GM19328 (cell line): Measurements from ENCODE around the gene SDC4.

ENCODE experiments used
- ATAC-seq: cut with Tn5 transposase; IDR thresholded peaks from one replicate; pipeline ENCODE4 v1.9.1; 2021; ENCODE audit warnings: mild to moderate bottlenecking, moderate library complexity; ENCODE audit not compliant: unreplicated experiment

The SDC4 gene

DNA sequence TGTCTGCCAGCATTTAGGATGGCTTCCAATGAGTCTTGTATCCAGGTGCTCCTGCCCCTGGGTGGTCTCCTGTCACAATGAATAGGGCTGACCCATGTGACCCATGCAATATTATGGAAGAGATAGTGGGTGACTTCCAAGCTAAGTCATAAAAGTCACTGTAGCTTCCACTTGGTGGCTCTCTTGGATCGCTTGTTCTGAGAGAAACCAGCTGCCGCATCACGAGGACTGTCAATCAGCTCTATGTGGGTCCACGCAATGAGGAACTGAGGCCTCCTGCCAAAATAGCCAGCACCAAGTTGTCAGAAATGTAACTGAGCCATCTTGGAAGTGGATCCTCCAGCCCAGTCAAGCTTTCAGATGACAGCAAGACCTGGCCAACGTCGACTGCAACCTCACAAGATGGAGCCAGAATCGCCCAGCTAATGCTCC lies 25.3 kb downstream of the SDC4 start:
- ATAC-seq = no peak

DNA sequence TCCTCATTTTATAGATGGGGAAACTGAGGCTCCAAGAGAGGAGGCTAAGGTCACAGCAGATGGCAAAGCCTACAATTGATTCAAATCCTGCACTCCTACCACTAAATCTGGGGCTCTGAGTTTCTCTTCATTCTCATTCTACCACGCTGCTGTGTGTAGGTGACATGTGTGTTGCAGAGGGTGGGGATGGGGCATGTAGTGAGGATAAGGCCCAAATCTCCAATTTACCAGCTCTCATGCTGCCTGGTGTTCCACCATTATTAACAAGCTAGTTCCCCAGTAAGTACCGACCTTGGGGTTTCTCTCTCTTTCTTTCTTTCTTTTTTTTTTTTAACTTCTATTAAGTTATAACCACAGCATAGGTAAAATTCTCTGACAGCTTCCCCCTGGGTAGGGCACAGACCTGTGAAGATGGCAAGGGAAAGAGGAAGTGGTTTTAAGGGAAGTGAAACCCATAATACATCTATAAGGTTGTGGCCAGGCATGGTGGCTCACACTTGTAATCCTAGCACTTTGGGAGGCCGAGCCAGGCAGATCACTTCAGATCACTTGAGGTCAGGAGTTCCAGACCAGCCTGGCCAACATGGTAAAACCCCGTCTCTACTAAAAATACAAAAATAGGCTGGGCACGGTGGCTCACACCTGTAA lies 27.2 kb downstream of the SDC4 start:
- ATAC-seq = no peak

DNA sequence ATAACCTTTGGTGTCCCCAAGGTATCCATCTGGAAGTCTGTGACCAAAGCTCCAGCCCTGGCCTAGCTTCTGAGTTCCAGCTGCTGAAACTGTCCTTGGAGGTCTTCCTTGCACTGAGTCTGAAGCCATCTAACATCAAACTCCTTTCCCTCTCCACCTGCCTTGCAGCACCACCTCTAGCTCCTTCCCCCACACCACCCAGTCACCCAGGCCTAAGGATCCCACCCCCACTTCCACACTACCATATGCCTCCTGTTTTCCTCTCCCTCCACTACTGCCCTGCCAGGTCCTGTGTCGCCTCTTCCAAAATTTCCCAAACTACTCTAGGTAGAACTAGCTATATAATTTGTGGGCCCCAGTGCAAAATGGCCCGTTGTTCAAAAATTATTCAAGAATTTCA lies 29.3 kb downstream of the SDC4 start:
- no peak for ATAC-seq

DNA sequence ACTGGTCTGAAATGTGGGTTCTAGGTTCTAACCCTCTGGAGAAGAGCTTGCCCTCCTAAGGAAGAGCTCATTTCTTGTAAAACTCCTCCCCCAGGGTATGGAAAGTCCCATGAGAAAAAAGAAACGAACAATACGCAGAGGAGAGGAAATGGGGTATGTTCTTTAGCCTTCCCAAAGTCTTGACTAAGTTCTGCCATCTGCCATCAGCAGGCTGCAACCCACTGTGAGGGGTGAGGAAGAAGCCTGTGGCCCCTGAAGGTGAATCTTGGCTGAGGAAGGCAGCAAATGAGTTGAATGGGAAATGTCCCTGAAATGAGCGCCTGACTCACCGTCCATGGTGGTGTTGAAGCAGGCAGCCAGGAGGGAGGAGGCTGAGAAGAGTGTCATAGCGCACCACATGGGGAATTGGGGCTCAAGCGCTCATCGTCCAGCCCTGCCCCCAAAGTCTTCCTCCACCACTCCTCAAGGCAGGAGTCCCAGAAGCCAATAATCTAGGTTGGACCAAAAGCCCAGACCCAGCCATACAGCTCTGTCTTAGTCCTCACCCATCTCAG lies 29.8 kb downstream of the SDC4 start:
- ATAC-seq = no peak

DNA sequence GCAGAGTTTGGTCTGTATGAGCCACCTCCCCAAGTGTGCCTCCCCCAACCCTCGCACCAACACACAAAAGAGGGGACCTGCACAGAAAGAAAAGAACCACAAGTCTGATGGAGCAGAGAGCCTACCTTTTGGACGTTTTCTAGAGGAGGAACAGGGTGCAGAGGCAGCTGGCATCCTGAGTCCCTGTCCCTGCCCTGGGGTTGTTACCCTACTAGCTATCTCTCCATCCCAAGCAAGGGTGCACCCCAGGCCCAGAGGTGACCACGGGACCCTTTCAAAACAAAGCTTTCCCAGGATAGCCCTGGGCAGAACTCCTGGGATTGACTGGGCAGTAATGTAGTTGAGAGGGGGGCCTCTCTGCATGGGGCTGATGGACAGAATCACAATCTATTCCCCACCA lies 30.4 kb downstream of the SDC4 start:
- no peak for ATAC-seq

DNA sequence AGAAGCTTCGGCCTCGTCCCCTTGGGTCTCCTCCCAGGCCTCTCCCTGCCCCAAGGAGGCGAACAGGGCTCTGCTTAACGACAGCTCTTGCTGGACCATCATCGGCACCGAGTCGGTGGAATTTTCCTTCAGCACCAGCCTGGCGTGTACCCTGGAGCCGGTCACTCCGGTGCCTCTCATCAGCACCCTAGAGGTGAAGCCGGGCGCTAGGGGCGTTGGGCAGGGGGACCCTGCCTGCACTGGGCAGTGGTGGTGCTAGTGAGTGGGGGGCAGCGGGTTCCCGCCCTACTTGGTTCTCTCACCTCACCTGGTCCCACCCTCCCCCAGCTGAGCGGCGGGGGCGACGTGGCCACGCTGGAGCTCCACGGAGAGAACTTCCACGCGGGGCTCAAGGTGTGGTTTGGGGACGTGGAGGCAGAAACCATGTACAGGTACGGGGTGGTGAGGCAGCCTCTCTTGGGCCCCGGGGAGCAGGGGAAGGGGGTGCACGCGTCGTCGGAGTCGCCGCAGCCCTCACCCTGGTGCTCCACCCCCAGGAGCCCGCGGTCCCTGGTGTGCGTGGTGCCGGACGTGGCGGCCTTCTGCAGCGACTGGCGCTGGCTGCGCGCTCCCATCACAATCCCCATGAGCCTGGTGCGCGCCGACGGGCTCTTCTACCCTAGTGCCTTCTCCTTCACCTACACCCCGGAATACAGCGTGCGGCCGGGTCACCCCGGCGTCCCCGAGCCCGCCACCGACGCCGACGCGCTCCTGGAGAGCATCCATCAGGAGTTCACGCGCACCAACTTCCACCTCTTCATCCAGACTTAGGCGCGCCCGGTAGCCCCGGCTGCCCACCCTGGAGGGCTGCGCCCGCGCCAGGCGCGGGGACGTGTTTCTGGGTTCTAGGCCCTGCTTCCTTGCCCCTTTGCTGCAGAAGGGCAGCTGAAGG lies 31.8 kb downstream of the SDC4 start:
- ATAC-seq = no peak

DNA sequence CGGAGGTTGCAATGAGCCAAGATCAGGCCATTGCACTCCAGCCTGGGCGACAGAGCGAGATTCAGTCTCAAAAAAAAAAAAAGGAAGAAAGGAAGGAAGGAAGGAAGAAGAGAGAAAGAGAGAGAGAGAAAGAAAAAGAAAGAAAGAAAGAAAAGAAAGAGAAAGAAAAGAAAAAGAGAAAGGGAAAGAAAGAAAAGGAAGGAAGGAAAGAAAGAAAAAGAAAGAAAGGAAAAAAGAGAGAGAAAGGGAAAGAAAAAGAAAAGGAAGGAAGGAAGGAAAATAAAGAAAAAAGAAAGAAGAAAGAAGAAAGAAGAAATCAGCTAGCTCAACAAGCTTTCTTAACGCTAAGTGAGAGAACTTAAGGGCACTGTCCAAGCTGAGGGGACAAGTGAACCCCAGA lies 32.6 kb downstream of the SDC4 start:
- ATAC-seq = no peak

DNA sequence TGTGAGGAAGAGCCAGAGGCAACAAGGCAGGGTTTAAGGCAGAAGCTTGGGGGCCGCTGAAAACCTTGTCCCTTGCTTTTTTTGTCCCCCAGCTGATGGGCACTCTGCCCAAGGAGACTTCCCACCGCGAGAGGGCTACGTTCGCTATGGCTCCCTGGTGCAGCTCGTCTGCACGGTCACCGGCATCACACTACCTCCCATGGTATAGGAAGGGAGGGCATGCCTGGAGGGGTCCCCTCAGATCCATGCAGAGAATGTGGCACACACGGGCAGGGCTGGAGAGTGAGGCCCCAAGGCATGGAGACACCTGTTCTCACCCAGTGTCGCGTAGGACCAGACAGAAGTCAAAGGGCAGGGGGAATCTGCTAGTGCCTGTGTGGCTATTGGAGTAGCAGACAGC lies 34.3 kb downstream of the SDC4 start:
- ATAC-seq = no peak

DNA sequence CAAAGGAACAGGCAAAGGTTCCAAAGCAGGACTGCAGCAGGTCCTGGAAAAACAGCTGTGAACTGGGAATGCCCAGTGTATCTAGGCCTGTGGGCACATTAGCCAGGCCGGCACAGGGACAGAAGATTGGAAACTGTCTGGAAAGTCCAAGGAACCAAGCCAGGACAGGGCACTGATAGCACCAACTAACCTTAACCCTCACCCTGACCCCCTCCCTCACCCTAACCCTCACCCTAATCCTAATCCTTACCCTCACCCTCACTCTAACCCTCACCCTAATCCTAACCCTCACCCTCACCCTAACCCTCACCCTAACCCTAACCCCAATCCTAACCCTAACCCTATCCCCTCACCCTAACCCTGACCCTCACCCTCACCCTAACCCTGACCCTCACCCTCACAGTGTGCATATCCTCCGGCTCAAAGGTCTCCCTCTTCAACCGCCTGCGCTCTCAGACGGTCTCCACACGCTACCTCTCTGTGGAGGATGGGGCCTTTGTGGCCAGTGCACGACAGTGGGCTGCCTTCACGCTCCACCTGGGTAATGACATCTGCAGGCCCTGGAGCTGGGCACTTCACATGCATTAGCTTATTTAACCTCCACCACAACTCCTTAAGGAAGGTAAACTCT lies 35.0 kb downstream of the SDC4 start:
- no peak for ATAC-seq

DNA sequence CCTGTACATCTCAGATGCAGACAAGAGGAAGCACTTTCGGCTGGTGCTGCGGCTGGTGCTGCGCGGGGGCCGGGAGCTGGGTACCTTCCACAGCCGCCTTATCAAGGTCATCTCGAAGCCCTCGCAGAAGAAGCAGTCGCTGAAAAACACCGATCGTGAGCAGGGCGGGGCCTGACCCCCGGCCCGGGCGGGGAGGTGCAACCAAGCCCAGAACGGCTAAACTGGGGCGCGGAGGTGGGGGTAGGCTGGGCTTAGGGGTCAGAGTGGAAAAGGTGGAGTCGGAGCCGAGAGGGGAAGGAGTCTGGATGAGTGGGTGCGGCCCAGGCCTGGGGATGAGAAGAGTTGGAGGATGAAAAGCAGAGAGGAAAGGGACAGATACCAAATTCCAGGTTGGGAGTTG lies 36.0 kb downstream of the SDC4 start:
- no peak for ATAC-seq

DNA sequence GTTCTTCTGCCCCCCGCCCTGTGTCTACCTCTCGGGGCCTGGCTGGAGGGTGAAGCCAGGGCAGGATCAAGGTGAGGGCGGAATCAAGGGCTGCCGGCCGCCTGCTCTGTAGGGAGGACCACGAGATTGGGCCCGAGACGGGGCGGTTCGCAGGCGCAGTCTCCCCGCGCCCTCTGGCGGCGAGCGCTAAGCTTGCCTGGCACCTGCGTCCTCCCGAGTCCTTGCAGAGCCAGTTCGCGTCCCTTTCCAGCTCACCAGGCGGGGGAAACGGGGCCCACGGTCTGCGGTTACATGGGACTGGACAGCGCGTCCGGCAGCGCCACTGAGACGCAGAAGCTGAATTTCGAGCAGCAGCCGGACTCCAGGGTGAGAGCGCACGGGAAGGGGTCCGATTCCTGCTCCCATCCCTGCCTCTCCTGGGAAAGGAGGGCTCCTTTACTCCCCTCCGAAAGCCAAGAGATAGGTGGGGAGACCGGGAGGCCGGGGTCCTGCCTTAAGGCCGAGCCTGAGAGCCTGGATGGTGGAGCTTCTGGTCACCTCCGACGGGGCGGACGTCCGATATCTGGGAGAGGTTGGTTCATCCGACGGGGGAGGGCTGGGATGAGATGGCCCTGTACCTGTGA lies 36.5 kb downstream of the SDC4 start:
- no peak for ATAC-seq

DNA sequence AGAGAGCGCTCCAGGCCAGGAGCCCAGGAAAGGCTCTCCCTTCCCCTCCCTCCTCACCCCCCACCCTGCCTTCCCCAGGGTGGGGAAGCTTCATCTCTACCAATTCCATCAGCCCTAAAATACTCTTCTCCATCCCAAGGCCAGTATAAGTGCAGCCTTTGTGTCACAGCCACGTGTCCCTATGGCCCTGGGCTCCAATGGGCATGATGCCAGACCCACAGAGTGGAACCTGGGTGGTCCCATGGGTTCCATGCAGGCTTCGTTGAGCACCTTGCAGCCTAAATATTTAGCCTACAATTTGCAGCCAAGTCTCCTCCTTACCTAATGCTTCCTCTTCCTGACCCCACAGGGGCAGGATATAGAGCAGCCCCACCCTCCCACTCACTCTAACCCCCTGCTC lies 39.1 kb downstream of the SDC4 start:
- ATAC-seq = no peak

DNA sequence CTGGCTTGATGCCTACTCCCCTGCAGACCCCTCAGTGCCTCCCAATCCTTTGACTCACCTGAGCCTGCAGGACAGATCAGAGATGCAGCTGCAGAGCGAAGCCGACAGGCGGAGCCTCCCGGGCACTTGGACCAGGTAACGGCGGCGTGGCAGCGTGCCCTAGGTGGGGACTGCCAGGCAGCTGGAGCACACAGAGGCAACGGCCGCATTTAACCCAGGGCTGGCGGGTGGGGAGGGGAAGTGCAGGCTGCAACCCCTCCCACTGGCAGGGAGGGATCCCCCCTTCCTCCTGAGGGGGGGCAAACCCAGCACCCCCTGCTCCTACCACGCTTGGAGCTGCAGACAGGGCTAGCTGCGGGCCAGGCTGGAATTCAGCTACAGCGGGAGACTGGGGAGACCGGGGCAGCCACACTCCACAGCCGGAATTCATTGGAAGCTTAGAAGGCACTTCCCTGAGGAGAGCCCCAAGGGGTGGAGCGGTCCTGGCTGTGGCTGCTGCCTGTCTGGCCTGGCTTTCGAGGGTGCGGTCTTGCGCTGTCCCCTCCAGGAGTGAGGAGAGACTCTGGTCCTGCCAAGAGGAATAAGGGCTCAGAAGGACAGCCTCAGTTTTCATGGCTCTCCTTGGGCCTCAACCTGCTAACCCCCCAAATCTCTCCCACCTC lies 40.0 kb downstream of the SDC4 start, which contains the start of gene MATN4:
TSS of gene MATN4 (minus strand) at position 183 of the 662 bp plus-strand sequence. CDS start 2,717 bp downstream, outside the sequence.
- ATAC-seq = no peak

DNA sequence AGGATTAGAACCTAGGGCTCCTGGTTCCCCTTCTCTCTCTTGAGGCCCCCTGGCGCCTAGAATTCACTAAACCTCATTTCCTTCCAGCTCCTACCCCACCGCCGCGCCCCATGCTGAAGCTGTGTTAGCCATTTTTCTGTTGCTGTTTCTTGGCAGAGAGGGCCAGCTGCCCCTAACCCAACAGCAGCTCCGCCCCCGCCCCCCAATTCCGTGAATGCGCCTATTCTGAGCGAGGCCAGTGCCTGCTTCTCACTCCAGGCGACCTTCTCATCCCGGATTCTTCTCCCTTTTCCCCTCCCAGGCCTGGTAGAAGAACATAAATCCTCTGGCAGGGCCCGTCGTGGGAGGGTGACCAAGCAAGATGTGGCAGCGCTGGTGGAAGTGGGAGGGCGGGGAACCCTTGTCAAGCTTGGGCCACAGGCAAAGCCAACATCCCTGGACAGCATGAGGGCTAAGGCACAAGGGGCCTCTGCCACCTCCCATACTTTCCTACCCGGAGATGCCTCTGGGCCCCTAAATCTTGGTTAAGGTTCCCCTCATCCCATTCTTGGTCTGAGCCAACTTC lies 41.1 kb downstream of the SDC4 start:
- no peak for ATAC-seq

DNA sequence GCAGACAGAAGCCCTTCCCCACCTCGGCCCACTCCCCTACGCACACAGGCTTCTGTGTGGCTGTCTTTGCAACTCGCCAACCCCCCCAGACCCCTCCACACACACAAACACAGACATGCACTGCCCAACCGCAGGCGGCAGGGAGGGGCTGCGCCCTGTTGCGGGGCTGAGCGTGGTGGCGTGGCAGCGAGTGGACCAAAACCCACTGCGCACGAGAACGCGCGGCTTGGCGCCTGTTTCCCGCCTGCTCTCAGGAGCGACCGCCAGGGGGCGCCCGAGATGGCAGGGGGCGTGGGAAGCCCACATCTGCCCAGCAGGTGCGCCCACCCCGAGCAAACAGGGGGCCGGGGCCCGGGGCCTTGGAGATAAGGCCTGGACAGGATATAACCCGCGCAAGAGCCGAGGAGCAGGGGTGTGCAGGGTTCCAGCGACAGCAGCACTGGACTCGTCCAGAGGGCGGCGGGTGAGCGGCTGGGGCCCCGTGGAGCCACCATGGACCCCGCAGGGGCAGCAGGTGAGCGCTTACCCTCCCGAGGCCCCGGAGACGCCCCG lies 41.7 kb downstream of the SDC4 start, which contains the start of gene RBPJL:
TSS of gene RBPJL (plus strand) at position 410 of the 552 bp plus-strand sequence. CDS start at position 493, 83 bp downstream.
- no peak for ATAC-seq

DNA sequence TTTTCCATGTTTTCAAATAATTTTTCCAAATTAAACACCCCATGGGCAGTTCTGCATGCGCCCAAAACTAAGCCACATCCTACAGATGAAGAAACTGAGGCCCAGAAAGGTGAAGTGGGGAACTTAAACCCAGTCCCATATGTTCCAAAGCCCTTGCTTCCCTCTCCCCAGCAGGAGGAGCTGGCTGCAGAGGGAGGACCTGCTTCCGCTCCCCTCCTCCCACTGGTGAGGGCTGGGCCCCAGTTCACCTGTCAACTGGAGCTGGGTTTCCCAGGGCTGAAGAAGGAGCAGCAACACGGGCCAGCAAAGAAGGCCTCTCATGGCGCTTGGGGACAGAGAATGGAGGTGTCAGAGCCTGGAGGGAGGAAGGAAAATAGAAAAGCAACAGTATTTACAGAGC lies 43.0 kb downstream of the SDC4 start:
- no peak for ATAC-seq

DNA sequence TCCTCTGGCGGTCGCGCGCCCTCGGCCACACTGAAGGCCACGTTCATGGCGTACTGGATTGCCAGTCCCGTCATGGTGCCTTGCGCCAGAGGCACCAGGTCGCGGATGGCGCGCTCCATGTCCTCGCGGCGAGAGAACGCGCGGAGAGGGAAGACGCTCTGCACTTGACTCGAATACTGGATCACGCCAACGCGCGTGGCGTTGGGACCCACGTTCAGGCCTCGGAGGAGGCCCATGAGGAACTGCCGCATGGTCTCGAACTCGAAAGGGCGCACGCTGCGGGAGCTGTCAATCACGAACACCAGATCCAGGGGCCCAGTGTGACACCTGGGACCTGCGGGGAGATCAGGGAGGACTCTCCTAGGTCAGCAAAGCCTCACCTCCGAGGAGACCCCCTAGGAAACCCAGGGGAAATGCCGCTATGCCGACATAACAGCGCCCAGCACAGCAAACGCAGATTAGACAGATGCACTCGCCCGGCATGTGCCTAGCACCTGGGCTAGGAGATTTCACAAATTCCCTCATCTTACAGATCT lies 43.7 kb downstream of the SDC4 start:
- no peak for ATAC-seq

DNA sequence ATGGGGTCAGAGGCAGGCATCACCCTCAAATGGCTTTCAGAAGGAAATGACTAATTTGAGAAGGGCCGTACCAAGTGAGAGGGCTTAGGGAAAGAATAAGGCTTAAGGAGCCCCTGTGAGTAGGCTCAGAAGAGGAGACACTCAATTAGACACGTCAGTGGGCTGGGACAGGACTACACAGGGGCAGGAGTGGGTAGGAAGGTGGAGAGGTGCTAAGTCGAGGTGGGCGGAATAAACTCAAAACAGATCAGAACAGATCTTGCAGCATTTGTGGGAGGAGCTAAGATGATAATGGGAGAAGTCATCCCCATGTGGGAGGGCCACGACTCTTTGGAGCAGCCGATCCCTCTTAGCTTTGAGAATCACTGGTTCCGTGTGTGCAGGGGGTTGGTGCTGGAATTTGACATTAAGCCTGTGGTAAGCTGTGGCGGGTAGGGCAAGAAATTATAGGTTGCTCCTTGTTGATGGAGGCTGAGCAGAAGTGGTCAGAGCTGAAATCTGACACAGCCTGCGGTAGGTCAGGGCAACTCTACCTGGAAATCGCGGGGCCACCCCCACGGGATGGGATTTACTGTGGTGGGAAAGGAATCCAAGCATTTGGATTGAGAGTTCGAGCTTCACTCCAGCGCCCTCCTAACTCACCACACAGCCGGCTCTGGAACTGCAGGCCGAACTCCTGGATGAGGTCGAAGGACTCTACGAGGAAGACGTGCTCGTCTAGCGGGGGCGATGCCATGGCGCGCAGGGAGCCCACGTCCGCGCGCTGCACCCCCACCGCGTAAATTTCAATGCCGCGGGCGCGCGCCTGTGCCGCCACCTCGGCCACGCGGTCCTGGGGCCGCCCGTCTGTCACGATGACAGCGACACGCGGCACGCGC lies 44.4 kb downstream of the SDC4 start:
- ATAC-seq = no peak
